ENCODE data around the gene ADGRL1.

- TF ChIP-seq, protein P1, sequence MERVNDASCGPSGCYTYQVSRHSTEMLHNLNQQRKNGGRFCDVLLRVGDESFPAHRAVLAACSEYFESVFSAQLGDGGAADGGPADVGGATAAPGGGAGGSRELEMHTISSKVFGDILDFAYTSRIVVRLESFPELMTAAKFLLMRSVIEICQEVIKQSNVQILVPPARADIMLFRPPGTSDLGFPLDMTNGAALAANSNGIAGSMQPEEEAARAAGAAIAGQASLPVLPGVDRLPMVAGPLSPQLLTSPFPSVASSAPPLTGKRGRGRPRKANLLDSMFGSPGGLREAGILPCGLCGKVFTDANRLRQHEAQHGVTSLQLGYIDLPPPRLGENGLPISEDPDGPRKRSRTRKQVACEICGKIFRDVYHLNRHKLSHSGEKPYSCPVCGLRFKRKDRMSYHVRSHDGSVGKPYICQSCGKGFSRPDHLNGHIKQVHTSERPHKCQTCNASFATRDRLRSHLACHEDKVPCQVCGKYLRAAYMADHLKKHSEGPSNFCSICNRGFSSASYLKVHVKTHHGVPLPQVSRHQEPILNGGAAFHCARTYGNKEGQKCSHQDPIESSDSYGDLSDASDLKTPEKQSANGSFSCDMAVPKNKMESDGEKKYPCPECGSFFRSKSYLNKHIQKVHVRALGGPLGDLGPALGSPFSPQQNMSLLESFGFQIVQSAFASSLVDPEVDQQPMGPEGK (CRISPR knock-in tag; IDR thresholded peaks at IDR 0.05; ENCODE audit: borderline replicate concordance), result no peak
- TF ChIP-seq TOX (CRISPR knock-in tag; IDR thresholded peaks at IDR 0.05; ENCODE audit: borderline replicate concordance) (no peak), ZNF8 (CRISPR knock-in tag; IDR thresholded peaks at IDR 0.05) (no peak), RARB (CRISPR knock-in tag; IDR thresholded peaks at IDR 0.05) (no peak), TSHZ2 (CRISPR knock-in tag; IDR thresholded peaks at IDR 0.05) (no peak), ZFP3 (CRISPR knock-in tag; IDR thresholded peaks at IDR 0.05) (no peak), ZC3H10 (CRISPR knock-in tag; IDR thresholded peaks at IDR 0.05) (no peak), ZNF70 (CRISPR knock-in tag; IDR thresholded peaks at IDR 0.05) (no peak)
- TF ChIP-seq, protein P2, sequence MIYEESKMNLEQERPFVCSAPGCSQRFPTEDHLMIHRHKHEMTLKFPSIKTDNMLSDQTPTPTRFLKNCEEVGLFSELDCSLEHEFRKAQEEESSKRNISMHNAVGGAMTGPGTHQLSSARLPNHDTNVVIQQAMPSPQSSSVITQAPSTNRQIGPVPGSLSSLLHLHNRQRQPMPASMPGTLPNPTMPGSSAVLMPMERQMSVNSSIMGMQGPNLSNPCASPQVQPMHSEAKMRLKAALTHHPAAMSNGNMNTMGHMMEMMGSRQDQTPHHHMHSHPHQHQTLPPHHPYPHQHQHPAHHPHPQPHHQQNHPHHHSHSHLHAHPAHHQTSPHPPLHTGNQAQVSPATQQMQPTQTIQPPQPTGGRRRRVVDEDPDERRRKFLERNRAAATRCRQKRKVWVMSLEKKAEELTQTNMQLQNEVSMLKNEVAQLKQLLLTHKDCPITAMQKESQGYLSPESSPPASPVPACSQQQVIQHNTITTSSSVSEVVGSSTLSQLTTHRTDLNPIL (CRISPR knock-in tag; IDR thresholded peaks at IDR 0.05; ENCODE audit: low read depth), result no peak
- TF ChIP-seq, protein P3, sequence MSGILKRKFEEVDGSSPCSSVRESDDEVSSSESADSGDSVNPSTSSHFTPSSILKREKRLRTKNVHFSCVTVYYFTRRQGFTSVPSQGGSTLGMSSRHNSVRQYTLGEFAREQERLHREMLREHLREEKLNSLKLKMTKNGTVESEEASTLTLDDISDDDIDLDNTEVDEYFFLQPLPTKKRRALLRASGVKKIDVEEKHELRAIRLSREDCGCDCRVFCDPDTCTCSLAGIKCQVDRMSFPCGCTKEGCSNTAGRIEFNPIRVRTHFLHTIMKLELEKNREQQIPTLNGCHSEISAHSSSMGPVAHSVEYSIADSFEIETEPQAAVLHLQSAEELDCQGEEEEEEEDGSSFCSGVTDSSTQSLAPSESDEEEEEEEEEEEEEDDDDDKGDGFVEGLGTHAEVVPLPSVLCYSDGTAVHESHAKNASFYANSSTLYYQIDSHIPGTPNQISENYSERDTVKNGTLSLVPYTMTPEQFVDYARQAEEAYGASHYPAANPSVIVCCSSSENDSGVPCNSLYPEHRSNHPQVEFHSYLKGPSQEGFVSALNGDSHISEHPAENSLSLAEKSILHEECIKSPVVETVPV (CRISPR knock-in tag; IDR thresholded peaks at IDR 0.05), result no peak
Measured at GRCh38 chr19:14197882-14198281, 8.1 kb downstream of the ADGRL1 start.
